PC-3 (cell line): ENCODE data around the gene MPO.

Source experiments
- CTCF ChIP-seq: fragments of 300-600 bp; sonication (generic); conservative IDR thresholded peaks from 2 replicates; pipeline ENCODE4 v1.5.1; 2017; ENCODE audit warnings: antibody characterized with exemption, low read depth, mild to moderate bottlenecking, low read length
- EZH2 ChIP-seq: fragments of 300-600 bp; sonication (generic); IDR thresholded peaks from one replicate; pipeline ENCODE4 v1.6.1; 2017; ENCODE audit warnings: antibody characterized with exemption, mild to moderate bottlenecking, low read length; ENCODE audit not compliant: unreplicated experiment
- EZH2phosphoT487 ChIP-seq: fragments of 300-600 bp; sonication (generic); IDR thresholded peaks from 2 replicates; pipeline ENCODE4 v1.6.1; 2018; ENCODE audit warnings: mild to moderate bottlenecking, antibody characterized with exemption, low read length, borderline replicate concordance

GRCh38 chr17:58246781-58247180, 34.0 kb downstream of the MPO start:
- TF ChIP-seq CTCF (no peak), EZH2 (no peak), EZH2phosphoT487 (no peak)
